GM18873 (cell line): ENCODE data around the gene CBX2.

Source experiments
- ATAC-seq: cut with Tn5 transposase; IDR thresholded peaks from one replicate; pipeline ENCODE4 v1.9.1; 2021; ENCODE audit warnings: mild to moderate bottlenecking, moderate library complexity, moderate number of reproducible peaks; ENCODE audit not compliant: unreplicated experiment, low FRiP score

CBX2 gene

GRCh38 chr17:79822583-79823124 is 44.7 kb downstream of the CBX2 start:
- ATAC-seq = no peak

GRCh38 chr17:79824234-79824633 is 46.3 kb downstream of the CBX2 start:
- no peak for ATAC-seq

- no peak for ATAC-seq
These were observed 47.1 kb downstream of the CBX2 start for GRCh38 chr17:79824893-79825579.

- ATAC-seq = no peak
These were observed 47.6 kb downstream of the CBX2 start for GRCh38 chr17:79825580-79825921.

- ATAC-seq = no peak
These were observed 48.3 kb downstream of the CBX2 start for GRCh38 chr17:79826204-79826680.

GRCh38 chr17:79826841-79827578 is 49.1 kb downstream of the CBX2 start:
- no peak for ATAC-seq

GRCh38 chr17:79829004-79829403 is 51.1 kb downstream of the CBX2 start:
- ATAC-seq = no peak

- no peak for ATAC-seq
These were observed 51.5 kb downstream of the CBX2 start for GRCh38 chr17:79829457-79829856.

GRCh38 chr17:79830303-79830702 is 52.4 kb downstream of the CBX2 start:
- ATAC-seq = no peak

GRCh38 chr17:79830763-79831264 is 52.9 kb downstream of the CBX2 start:
- ATAC-seq = no peak

GRCh38 chr17:79831265-79832217 is 53.6 kb downstream of the CBX2 start:
- no peak for ATAC-seq

GRCh38 chr17:79832218-79833109 is 54.5 kb downstream of the CBX2 start:
- no peak for ATAC-seq

- ATAC-seq = no peak
These were observed 55.1 kb downstream of the CBX2 start for GRCh38 chr17:79833110-79833450.

- ATAC-seq = no peak
These were observed 56.0 kb downstream of the CBX2 start for GRCh38 chr17:79833744-79834564.

- ATAC-seq = no peak
These were observed 56.9 kb downstream of the CBX2 start for GRCh38 chr17:79834565-79835469.

- ATAC-seq = no peak
These were observed 57.5 kb downstream of the CBX2 start for GRCh38 chr17:79835470-79835899.

GRCh38 chr17:79835953-79836509 is 58.1 kb downstream of the CBX2 start:
- no peak for ATAC-seq
